KG1 (cell line): ENCODE data around the gene GUCA2A.

Source experiments
- DNase-seq: peaks from one replicate; lab custom pipeline; 2025; lab: John Stamatoyannopoulos, UW

GUCA2A gene

GRCh38 chr1:42176902-42177519 lies 12.5 kb upstream of the GUCA2A start:
- DNase-seq = no peak

- DNase-seq = no peak
Measured at GRCh38 chr1:42175314-42176054, 10.9 kb upstream of the GUCA2A start.

- no peak for DNase-seq
Measured at GRCh38 chr1:42173961-42174735, 9.6 kb upstream of the GUCA2A start.

- DNase-seq = peak; percentile 55
Measured at GRCh38 chr1:42173155-42173933, 8.8 kb upstream of the GUCA2A start.

- no peak for DNase-seq
Measured at GRCh38 chr1:42172381-42173133, 8.0 kb upstream of the GUCA2A start.

- DNase-seq = no peak
Measured at GRCh38 chr1:42171679-42172266, 7.2 kb upstream of the GUCA2A start.

- DNase-seq = no peak
Measured at GRCh38 chr1:42170779-42171621, 6.5 kb upstream of the GUCA2A start.

GRCh38 chr1:42168763-42169162 lies 4.2 kb upstream of the GUCA2A start:
- no peak for DNase-seq

- DNase-seq = no peak
Measured at GRCh38 chr1:42168391-42168670, 3.8 kb upstream of the GUCA2A start.

GRCh38 chr1:42167611-42168390 lies 3.3 kb upstream of the GUCA2A start:
- DNase-seq = no peak

- no peak for DNase-seq
Measured at GRCh38 chr1:42165511-42166210, 1.1 kb upstream of the GUCA2A start.

GRCh38 chr1:42163536-42164503 lies 725 bp downstream of the GUCA2A start:
- DNase-seq = no peak

GRCh38 chr1:42163114-42163513 lies 1.4 kb downstream of the GUCA2A start:
- no peak for DNase-seq

- DNase-seq = no peak
Measured at GRCh38 chr1:42162181-42162580, 2.4 kb downstream of the GUCA2A start.

GRCh38 chr1:42158189-42158588 lies 6.4 kb downstream of the GUCA2A start:
- no peak for DNase-seq

GRCh38 chr1:42157667-42158066 lies 6.9 kb downstream of the GUCA2A start:
- DNase-seq = peak; percentile 46

- DNase-seq = no peak
Measured at GRCh38 chr1:42155362-42155761, 9.2 kb downstream of the GUCA2A start.

GRCh38 chr1:42154685-42155084 lies 9.9 kb downstream of the GUCA2A start:
- DNase-seq = no peak
